NCI-H82 (cell line): ENCODE measurements around the gene ELFN1.
A peak's percentile ranks its signal among the peaks of the same experiment; 100 is the strongest.

Experiments used
- DNase-seq: peaks from one replicate; lab custom pipeline; 2025; lab: John Stamatoyannopoulos, UW

The ELFN1 gene

GRCh38 chr7:1742555-1743303, 72.7 kb downstream of the ELFN1 start:
- peak; percentile 51 for DNase-seq

GRCh38 chr7:1743481-1744230, 73.6 kb downstream of the ELFN1 start:
- DNase-seq, result no peak

- DNase-seq, result no peak
These were observed 74.4 kb downstream of the ELFN1 start for GRCh38 chr7:1744296-1745017.

- no peak for DNase-seq
These were observed 75.0 kb downstream of the ELFN1 start for GRCh38 chr7:1745018-1745532.

GRCh38 chr7:1745576-1746490, 75.8 kb downstream of the ELFN1 start:
- no peak for DNase-seq

- DNase-seq, result no peak
These were observed 76.5 kb downstream of the ELFN1 start for GRCh38 chr7:1746491-1746975.

GRCh38 chr7:1747004-1747801, 77.1 kb downstream of the ELFN1 start:
- no peak for DNase-seq

- no peak for DNase-seq
These were observed 78.2 kb downstream of the ELFN1 start for GRCh38 chr7:1748076-1748838.

GRCh38 chr7:1748839-1749173, 78.7 kb downstream of the ELFN1 start:
- DNase-seq, result no peak

GRCh38 chr7:1749351-1749863, 79.3 kb downstream of the ELFN1 start:
- no peak for DNase-seq

GRCh38 chr7:1749864-1750466, 79.9 kb downstream of the ELFN1 start:
- DNase-seq, result no peak

- no peak for DNase-seq
These were observed 80.5 kb downstream of the ELFN1 start for GRCh38 chr7:1750541-1751021.

GRCh38 chr7:1752111-1752510, 82.0 kb downstream of the ELFN1 start:
- DNase-seq, result no peak

- no peak for DNase-seq
These were observed 82.9 kb downstream of the ELFN1 start for GRCh38 chr7:1752771-1753563.

GRCh38 chr7:1753564-1753867, 83.4 kb downstream of the ELFN1 start:
- DNase-seq, result no peak

- no peak for DNase-seq
These were observed 84.3 kb downstream of the ELFN1 start for GRCh38 chr7:1754345-1754908.

GRCh38 chr7:1755783-1756625, 85.9 kb downstream of the ELFN1 start:
- DNase-seq, result no peak
